Heart right ventricle (tissue), 16 donors: ENCODE data around the gene ORC4. TPM values are rescaled to one million over a fixed set of nuclear protein-coding genes. Genes with fewer than 3 reads are reported as not detected.

Source experiments
- ATAC-seq, 8 donors: fragments of 200-7000 bp; cut with Tn5 transposase; one replicate each; pipeline ENCODE4 v1.9.1; 2020; ENCODE audit warnings: mild to moderate bottlenecking in 8 of 8, moderate library complexity in 8 of 8, moderate number of reproducible peaks in 1 of 8
- DNase-seq, 2 donors: peaks; one replicate each; pipeline ENCODE4 v3.0.0-alpha.2; 2020
- H3K27ac ChIP-seq, 10 donors: fragments of 200-600 bp; sonication (generic) in 2 of 10; one replicate each; pipeline versions ENCODE4 v1.5.0 to v1.8.0; 2020 to 2022; ENCODE audit warnings: mild to moderate bottlenecking in 3 of 10
- H3K27me3 ChIP-seq, 7 donors: fragments of 200-600 bp; one replicate each; pipeline ENCODE4 v1.8.0; 2021 to 2022; ENCODE audit warnings: mild to moderate bottlenecking in 2 of 7
- H3K36me3 ChIP-seq, 9 donors: fragments of 200-600 bp; sonication (generic) in 1 of 9; one replicate each; pipeline versions ENCODE4 v1.5.0 to v1.8.0; 2020 to 2022; ENCODE audit warnings: mild to moderate bottlenecking in 2 of 9
- H3K4me1 ChIP-seq, 9 donors: fragments of 200-600 bp; sonication (generic) in 1 of 9; one replicate each; pipeline versions ENCODE4 v1.5.0 to v1.8.0; 2020 to 2022; ENCODE audit warnings: mild to moderate bottlenecking in 4 of 9
- H3K4me3 ChIP-seq, 10 donors: fragments of 200-600 bp; sonication (generic) in 2 of 10; one replicate each; pipeline versions ENCODE4 v1.5.0 to v1.8.0; 2020 to 2022; ENCODE audit warnings: mild to moderate bottlenecking in 7 of 10, moderate library complexity in 2 of 10
- H3K9me3 ChIP-seq, 11 donors: fragments of 200-600 bp in 10 of 11; sonication (generic) in 2 of 11; one replicate each; pipeline versions ENCODE4 v1.5.0 to v1.8.0; 2013 to 2022; ENCODE audit warnings: mild to moderate bottlenecking in 2 of 11, control low read depth in 1 of 11, moderate library complexity in 1 of 11
- CTCF ChIP-seq, 9 donors: fragments of 200-600 bp; sonication (generic) in 2 of 9; IDR thresholded peaks; one replicate each; pipeline versions ENCODE4 v1.5.0 to v1.8.0; 2021 to 2022; ENCODE audit warnings: antibody characterized with exemption in 9 of 9, mild to moderate bottlenecking in 5 of 9, moderate library complexity in 1 of 9
- WGBS, 2 donors: extraction: QIAGEN DNeasy Blood & Tissue Kit; methylation state at CpG; one replicate each; pipeline ENCODE4 v1.1.7; 2013; ENCODE audit warnings: inconsistent platforms in 1 of 2; 5-methylcytosine and 5-hydroxymethylcytosine counted together
- intact Hi-C, 10 donors: fragments of 100-400 bp; cut with DNase I; formaldehyde crosslinking; loops; one replicate each; pipeline versions ENCODE4 v1.11.1 to v1.14.2; 2022
- polyA plus RNA-seq, 2 donors: library from polyadenylated mRNA; stranded (reverse); fragments of 200-250 nt; gene quantifications; one replicate each; pipeline ENCODE4 v1.2.3, GENCODE V29; 2013
- total RNA-seq, 10 donors: library from RNA; stranded (reverse); fragmentation: NEBNext Ultra II Directional in 3 of 10; extraction: Animal tissue kit (Norgen Biotek cat#: 25700) in 3 of 10; gene quantifications; one replicate each; pipeline versions ENCODE4 v1.2.1 to v1.2.4, GENCODE V29; 2021 to 2023
- donor health status: Arrhythmogenic right ventricular cardiomyopathy.
- donor health status: ischemic (EF 13 %, LVEDD 7.1; RV severe dilation, severe dysfunction).
- donor health status: healthy with polysubstance abuse.
- donor health status: DM: no; HTN: yes; CAD: no.
- donor health status: DM: no; HTN: no; CAD: no.
- donor health status: ischemic (EF 25% LVEDD 6.9; RV normal size, moderate dysfunction).
- donor health status: ischemic (EF 25% LVEDD 5.7; RV mildly dilated, moderate dysfunction).
- donor health status: healthy.
- donor health status: DM: yes; HTN: yes; CAD: no.
- donor health status: Ischemic cardiomyopathy.
- donor health status: ischemic (EF 35%, LVEDD 5.7; RV mildly dilated, moderate dysfunction).
- donor health status: nonischemic (EF 11% LVEDD 7.7; RV severe dilation, severe dysfunction).
- donor health status: DM: yes; HTN: yes; CAD: no.
- donor health status: PGD.
- donor health status: ischemic (EF 29% LVEDD 5.4; RV normal size, mild dysfunction).
- donor health status: nonischemic (EF 23%, LVEDD 6.1; RV moderate dilation, normal function).

Gene ORC4
- total and polyA plus RNA-seq, 12 donors = 8.4 to 51.7 (median 38.8) TPM

GRCh38 chr2:148032215-148032614, 11.7 kb upstream of the ORC4 start:
- Histone ChIP-seq H3K27me3 (no peaks in the 10 kb centered on the region), H3K27ac (peak overlapping the region in 2 of 10 donors; percentile 13 to 27), H3K36me3 (no peaks in the 10 kb centered on the region), H3K4me3 (no peak overlapping the region), H3K4me1 (peaks cover 0 to 39% (median 4%) of the 10 kb centered on the region in 9 donors), H3K9me3 (no peaks in the 10 kb centered on the region)
- DNase-seq = no peak
- intact Hi-C loops = no loop called here
- peak in 1 of 8 donors; percentile 21 for ATAC-seq
- TF ChIP-seq CTCF (IDR thresholded peaks at IDR 0.05) = no peak
- 54 to 57% methylated on average over 4 of the region's 4 CpGs for WGBS, 2 donors

- intact Hi-C loops = no loop called here
- Histone ChIP-seq H3K4me1 (peaks cover 0 to 34% (median 8%) of the 10 kb centered on the region in 9 donors), H3K36me3 (no peaks in the 10 kb centered on the region), H3K27me3 (no peaks in the 10 kb centered on the region), H3K9me3 (no peaks in the 10 kb centered on the region), H3K27ac (no peak overlapping the region), H3K4me3 (no peak overlapping the region)
- DNase-seq (no peak), ATAC-seq (no peak)
- no peak for TF ChIP-seq CTCF (IDR thresholded peaks at IDR 0.05)
Measured at GRCh38 chr2:148031152-148031551, 10.6 kb upstream of the ORC4 start.

GRCh38 chr2:148028781-148029180, 8.2 kb upstream of the ORC4 start:
- H3K9me3 ChIP-seq = no peaks in the 10 kb centered on the region
- H3K27me3 ChIP-seq = no peaks in the 10 kb centered on the region
- peaks cover 0 to 5% (median 0%) of the 10 kb centered on the region in 9 donors for H3K36me3 ChIP-seq
- no peak overlapping the region for H3K4me3 ChIP-seq
- H3K27ac ChIP-seq = no peak overlapping the region
- intact Hi-C loops = no loop called here
- peaks cover 0 to 45% (median 21%) of the 10 kb centered on the region in 9 donors for H3K4me1 ChIP-seq
- no peak for TF ChIP-seq CTCF (IDR thresholded peaks at IDR 0.05)
- ATAC-seq = no peak
- WGBS, 2 donors = 74 to 83% methylated on average over 1 of the region's 1 CpG
- DNase-seq = no peak

- intact Hi-C loops = no loop called here
Measured at GRCh38 chr2:148027822-148028221, 7.3 kb upstream of the ORC4 start.

More at GRCh38 chr2:148027822-148028221, 7.3 kb upstream of the ORC4 start:
- Histone ChIP-seq H3K36me3 (peaks cover 0 to 5% (median 0%) of the 10 kb centered on the region in 9 donors), H3K4me1 (peaks cover 0 to 48% (median 29%) of the 10 kb centered on the region in 9 donors), H3K4me3 (no peak overlapping the region), H3K27me3 (no peaks in the 10 kb centered on the region), H3K9me3 (no peaks in the 10 kb centered on the region), H3K27ac (no peak overlapping the region)
- DNase-seq = no peak
- 98% methylated on average over 1 of the region's 1 CpG for WGBS, 2 donors
- ATAC-seq = no peak
- TF ChIP-seq CTCF (IDR thresholded peaks at IDR 0.05) = no peak
